ENCODE data around the gene TAF11L11. TPM values are rescaled to one million over a fixed set of nuclear protein-coding genes. Genes with fewer than 3 reads are reported as not detected.
"Not testable (repeated sequence)": the region's sequence is repeated elsewhere in the genome, so short reads cannot be mapped to it uniquely, and the experiment has no call there.

The TAF11L11 gene
- total RNA-seq, 2 donors from 2014 or later: not detected

- no peak for DNase-seq
- no peak for ATAC-seq (replicated peaks in 1 of 2)
- H3K4me1 Mint-ChIP-seq (ENCODE audit: low read depth): no peaks in the 10 kb centered on the region
- H3K27ac Mint-ChIP-seq: no peak within 1 kb of the TSS
- H3K27me3 Mint-ChIP-seq (ENCODE audit: low read depth): no peaks in the 10 kb centered on the region
- H3K36me3 Mint-ChIP-seq (ENCODE audit: insufficient read depth in 2 of 2): no peaks in the 10 kb centered on the region
- H3K9me3 Mint-ChIP-seq: peaks cover 2% of the 10 kb centered on the region in 2 donors
- H3K4me3 Mint-ChIP-seq: no peak within 1 kb of the TSS
These were observed 30.2 kb downstream of the TAF11L11 start, which contains the start of gene TAF11L14 for GRCh38 chr5:17634160-17634559. TAF11L14 (plus strand) TSS chr5:17634460.

DNA sequence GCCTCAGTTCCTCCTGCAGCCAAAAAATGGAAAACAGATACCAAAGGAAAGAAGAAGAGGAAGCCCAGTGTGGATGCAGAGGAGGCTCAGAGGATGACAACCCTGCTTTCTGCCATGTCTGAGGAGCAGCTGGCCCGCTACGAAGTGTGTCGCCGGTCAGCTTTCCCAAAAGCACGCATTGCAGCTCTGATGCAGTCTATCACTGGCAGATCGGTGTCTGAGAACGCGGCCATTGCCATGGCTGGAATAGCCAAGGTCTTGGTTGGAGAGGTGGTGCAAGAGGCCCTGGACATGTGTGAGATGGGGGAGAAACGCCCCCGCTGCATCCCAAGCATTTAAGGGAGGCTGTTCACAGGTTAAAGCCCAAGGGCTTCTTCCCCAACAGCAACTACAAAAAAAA lies 45.2 kb downstream of the TAF11L11 start:
- H3K4me3 Mint-ChIP-seq; H3K4me1 Mint-ChIP-seq (ENCODE audit: low read depth); DNase-seq; H3K27ac Mint-ChIP-seq; ATAC-seq (replicated peaks in 1 of 2); H3K27me3 Mint-ChIP-seq (ENCODE audit: low read depth); H3K36me3 Mint-ChIP-seq (ENCODE audit: insufficient read depth in 2 of 2): not testable (repeated sequence)
- H3K9me3 Mint-ChIP-seq: peaks cover 10% of the 10 kb centered on the region in 2 donors

GRCh38 chr5:17655201-17655759 lies 51.3 kb downstream of the TAF11L11 start:
- not testable (repeated sequence) for H3K9me3 Mint-ChIP-seq; H3K36me3 Mint-ChIP-seq (ENCODE audit: insufficient read depth in 2 of 2); H3K4me3 Mint-ChIP-seq; H3K27ac Mint-ChIP-seq; ATAC-seq (replicated peaks in 1 of 2); H3K27me3 Mint-ChIP-seq (ENCODE audit: low read depth); DNase-seq; H3K4me1 Mint-ChIP-seq (ENCODE audit: low read depth)

Other genes with a start within 250 kb of the TAF11L11 start
- not detected for gene TAF11L2, start 106.0 kb upstream of the TAF11L11 start, total RNA-seq
- not detected for gene TAF11L3, start 85.8 kb upstream of the TAF11L11 start, total RNA-seq
- not detected for gene TAF11L4, start 82.4 kb upstream of the TAF11L11 start, total RNA-seq
- gene TAF11L5, start 78.9 kb upstream of the TAF11L11 start, total RNA-seq: not detected
- gene TAF11L6, start 75.5 kb upstream of the TAF11L11 start, total RNA-seq: not detected
- not detected for gene TAF11L7, start 18.4 kb upstream of the TAF11L11 start, total RNA-seq
- gene TAF11L8, start 13.2 kb upstream of the TAF11L11 start, total RNA-seq: not detected
- gene TAF11L9, start 9.8 kb upstream of the TAF11L11 start, total RNA-seq: not detected
- gene TAF11L10, start 6.4 kb upstream of the TAF11L11 start, total RNA-seq: not detected
- not detected for gene TAF11L12, start 6.2 kb downstream of the TAF11L11 start, total RNA-seq
- gene TAF11L13, start 27.9 kb downstream of the TAF11L11 start, total RNA-seq: not detected
- gene TAF11L14, start 30.3 kb downstream of the TAF11L11 start, total RNA-seq: not detected